Measurements from ENCODE around the gene ACTL6B. TPM values are rescaled to one million over a fixed set of nuclear protein-coding genes. Genes with fewer than 3 reads are reported as not detected.
A peak's percentile ranks its signal among the peaks of the same experiment; 100 is the strongest.

Gene ACTL6B
- polyA plus RNA-seq, 4 donors = 0.17 TPM; not detected in 3

GRCh38 chr7:100684534-100685042 is 28.3 kb upstream of the ACTL6B start:
- DNase-seq (ENCODE audit: low read depth in 4 of 4, low spot score in 2 of 4) = no peak

GRCh38 chr7:100683659-100684533 is 27.6 kb upstream of the ACTL6B start:
- no peak for DNase-seq (ENCODE audit: low read depth in 4 of 4, low spot score in 2 of 4)

- no peak for DNase-seq (ENCODE audit: low read depth in 4 of 4, low spot score in 2 of 4)
Measured at GRCh38 chr7:100682991-100683658, 26.9 kb upstream of the ACTL6B start.

GRCh38 chr7:100682228-100682741 is 26.0 kb upstream of the ACTL6B start:
- no peak for DNase-seq (ENCODE audit: low read depth in 4 of 4, low spot score in 2 of 4)

- DNase-seq (ENCODE audit: low read depth in 4 of 4, low spot score in 2 of 4) = no peak
Measured at GRCh38 chr7:100681491-100682227, 25.4 kb upstream of the ACTL6B start.

GRCh38 chr7:100680576-100681271 is 24.5 kb upstream of the ACTL6B start:
- DNase-seq (ENCODE audit: low read depth in 4 of 4, low spot score in 2 of 4) = no peak

GRCh38 chr7:100679927-100680575 is 23.8 kb upstream of the ACTL6B start:
- no peak for DNase-seq (ENCODE audit: low read depth in 4 of 4, low spot score in 2 of 4)

- no peak for DNase-seq (ENCODE audit: low read depth in 4 of 4, low spot score in 2 of 4)
Measured at GRCh38 chr7:100679129-100679926, 23.1 kb upstream of the ACTL6B start.

- DNase-seq (ENCODE audit: low read depth in 4 of 4, low spot score in 2 of 4) = no peak
Measured at GRCh38 chr7:100678291-100678984, 22.2 kb upstream of the ACTL6B start.

GRCh38 chr7:100677308-100678267 is 21.3 kb upstream of the ACTL6B start:
- DNase-seq (ENCODE audit: low read depth in 4 of 4, low spot score in 2 of 4) = no peak

GRCh38 chr7:100676501-100677306 is 20.5 kb upstream of the ACTL6B start:
- no peak for DNase-seq (ENCODE audit: low read depth in 4 of 4, low spot score in 2 of 4)

GRCh38 chr7:100675581-100676350 is 19.5 kb upstream of the ACTL6B start:
- DNase-seq (ENCODE audit: low read depth in 4 of 4, low spot score in 2 of 4) = peak in 1 of 4 donors; percentile 29

GRCh38 chr7:100675105-100675451 is 18.8 kb upstream of the ACTL6B start:
- no peak for DNase-seq (ENCODE audit: low read depth in 4 of 4, low spot score in 2 of 4)

- no peak for DNase-seq (ENCODE audit: low read depth in 4 of 4, low spot score in 2 of 4)
Measured at GRCh38 chr7:100674411-100675104, 18.3 kb upstream of the ACTL6B start.

- no peak for DNase-seq (ENCODE audit: low read depth in 4 of 4, low spot score in 2 of 4)
Measured at GRCh38 chr7:100673942-100674410, 17.7 kb upstream of the ACTL6B start.

All from left renal cortex interstitium (tissue), 4 donors.